HG03439 (cell line): ENCODE measurements around the gene UMAD1.

ENCODE experiments used
- ATAC-seq: cut with Tn5 transposase; IDR thresholded peaks from one replicate; pipeline ENCODE4 v1.9.1; 2021; ENCODE audit warnings: mild to moderate bottlenecking, moderate library complexity; ENCODE audit not compliant: unreplicated experiment

The UMAD1 gene

DNA sequence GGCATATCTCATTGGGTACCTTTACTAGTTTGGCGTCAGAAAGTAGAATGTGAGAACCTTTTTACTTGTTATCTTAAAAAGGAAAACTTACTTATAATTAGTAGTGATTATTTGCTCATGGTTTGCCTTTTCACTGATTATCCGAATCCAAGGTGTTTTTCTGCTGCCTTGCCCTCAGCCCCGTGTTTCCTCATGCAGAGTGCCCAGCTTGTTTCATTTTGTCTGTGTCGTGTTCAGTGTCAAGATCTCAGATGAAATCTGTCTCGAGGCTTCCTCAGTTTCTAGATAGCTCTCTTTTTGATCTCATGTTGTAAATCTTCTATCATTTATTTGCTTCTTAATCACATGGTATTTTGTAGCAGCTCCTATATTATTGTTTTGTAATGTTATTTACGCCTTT lies 47.8 kb downstream of the UMAD1 start:
- no peak for ATAC-seq

- ATAC-seq, result no peak
Observed at GRCh38 chr7:7688956-7689355, 48.4 kb downstream of the UMAD1 start.

DNA sequence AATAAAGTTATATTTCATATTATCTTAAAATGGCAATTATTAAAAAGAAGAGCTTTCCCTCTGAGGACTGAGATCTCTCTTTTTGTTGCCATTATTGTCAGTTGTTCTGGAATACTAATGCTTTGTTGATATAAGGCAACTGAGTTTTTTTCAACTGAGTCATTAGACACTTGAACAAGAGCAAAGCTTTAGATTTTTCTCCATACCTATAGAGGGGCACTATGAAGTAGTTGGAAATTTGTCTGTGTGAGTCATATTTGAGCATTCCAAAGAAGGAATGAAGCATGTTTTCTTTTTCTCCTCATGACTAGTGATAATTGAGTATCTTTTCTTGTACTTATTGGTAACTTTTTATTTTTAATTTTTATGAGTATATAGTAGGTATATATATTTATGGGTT lies 53.3 kb downstream of the UMAD1 start:
- ATAC-seq, result no peak

DNA sequence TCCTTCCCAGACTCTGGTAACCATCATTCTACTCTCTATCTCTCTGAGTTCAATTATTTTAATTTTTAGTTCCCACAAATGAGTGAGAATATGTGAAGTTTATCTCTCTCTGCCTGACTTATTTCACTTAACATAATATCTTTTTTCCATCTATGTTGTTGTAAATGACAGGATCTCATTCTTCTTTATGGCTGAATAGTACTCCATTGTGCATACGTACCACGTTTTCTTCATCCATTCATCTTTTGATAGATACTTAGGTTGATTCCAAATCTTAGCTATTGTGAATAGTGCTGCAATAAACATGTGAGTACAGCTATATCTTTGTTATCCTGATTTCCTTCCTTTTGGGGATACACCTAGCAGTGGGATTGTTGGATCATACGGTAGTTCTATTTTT lies 54.0 kb downstream of the UMAD1 start:
- ATAC-seq, result no peak

GRCh38 chr7:7695111-7695817 lies 54.7 kb downstream of the UMAD1 start:
- ATAC-seq, result no peak

DNA sequence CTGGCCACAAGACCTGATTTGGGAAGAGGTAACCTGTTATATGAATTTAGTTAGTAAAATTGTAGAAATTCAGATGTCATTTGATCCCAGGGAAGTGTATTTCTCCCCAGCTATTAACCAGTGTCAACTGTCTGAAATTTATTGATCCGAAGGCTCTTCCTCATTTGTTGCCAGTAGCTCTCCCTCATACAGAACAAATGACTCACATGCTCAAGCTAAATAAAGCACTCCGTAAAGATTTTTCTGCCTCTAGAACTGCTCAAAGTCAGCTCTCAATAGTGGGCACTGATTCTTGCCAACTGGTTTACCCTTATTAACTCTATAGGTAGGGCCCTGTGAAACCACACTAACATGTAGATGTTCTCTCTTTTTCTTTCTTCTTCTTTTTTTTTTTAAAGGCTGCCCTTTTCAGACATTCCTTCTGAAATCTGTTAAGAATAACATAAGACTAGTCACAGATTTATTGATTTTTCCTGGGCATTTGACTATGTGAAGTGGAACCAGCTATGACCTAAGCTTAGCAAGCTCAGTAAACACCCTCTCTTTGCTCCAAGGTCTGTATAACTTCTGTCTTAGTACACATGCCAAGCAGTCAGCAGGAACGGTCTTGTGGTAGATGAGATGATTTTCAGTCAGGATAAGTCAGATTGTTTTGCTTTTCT lies 56.0 kb downstream of the UMAD1 start:
- ATAC-seq, result no peak

DNA sequence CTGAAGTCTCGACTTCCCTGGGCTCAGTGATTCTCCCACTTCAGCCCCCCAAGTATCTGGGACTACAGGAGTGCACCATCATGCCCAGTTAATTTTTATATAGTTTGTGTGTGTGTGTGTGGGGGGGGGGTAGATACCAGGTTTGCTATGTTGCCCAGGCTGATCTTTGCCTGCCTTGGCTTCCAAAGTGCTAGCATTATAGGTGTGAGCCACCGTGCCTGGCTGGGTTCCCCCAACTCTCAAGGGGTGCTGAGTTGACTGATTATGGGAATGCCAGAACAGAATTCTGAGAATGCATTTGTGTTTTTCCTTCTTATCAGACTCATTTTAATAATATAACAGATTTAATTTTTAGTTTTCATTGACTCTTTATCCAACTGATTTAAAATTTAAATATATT lies 58.4 kb downstream of the UMAD1 start:
- ATAC-seq, result no peak

DNA sequence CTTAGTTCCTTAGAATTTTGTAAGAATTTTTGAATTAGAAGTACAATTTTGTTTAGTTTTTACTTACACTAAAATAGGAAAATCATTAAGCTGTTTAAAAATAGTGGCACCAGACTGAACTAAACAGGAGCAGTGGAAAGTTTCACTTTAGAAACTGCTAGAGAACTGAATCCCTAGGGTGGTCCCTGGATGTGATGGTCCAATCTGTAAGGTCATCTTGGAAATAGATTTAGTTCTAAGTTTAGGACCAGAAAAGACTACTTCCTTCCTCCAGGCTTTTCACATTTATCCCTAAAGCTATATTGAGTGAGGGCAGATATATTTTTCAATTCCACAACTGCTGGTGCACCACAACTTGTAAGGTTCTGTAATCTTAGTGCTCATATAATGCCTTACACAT lies 58.8 kb downstream of the UMAD1 start:
- ATAC-seq, result no peak

- ATAC-seq, result no peak
Observed at GRCh38 chr7:7699970-7700369, 59.4 kb downstream of the UMAD1 start.

DNA sequence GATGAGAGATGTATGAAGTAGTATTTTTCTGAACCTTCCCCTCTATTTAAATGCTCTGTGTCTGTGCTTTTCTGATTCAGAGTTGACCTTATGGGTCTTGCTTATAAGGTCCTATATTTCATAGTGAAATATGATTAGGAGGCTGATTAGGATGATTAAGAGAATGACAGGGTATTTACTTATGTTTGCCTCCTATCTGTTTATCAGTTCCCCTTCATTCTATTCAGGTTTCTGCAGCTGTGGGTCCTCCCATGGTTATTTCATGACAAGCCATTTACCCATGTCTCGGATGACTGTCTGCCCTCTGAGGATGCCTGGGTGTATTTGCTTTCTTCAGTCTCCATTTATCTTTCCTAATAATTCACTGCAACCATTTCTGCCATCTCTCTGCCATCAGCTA lies 61.0 kb downstream of the UMAD1 start:
- ATAC-seq, result no peak

DNA sequence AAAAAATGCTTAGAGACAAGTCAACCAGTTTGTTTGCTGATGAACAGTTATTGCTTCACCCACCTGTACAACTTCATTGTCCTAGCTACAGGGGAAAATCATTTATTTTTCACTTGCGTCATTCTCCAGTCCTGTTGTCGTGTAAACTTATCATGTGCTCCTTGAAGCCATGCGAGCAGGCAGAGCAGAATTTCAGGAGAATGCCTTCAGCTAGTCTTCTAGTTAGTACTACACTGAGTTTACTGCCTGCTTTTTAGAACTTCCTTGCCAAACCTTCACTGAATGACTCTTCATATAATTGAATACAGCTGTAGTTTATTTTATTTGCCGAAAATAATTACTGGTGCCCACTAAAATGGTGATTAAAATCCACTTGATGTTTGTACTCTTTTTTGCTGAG lies 62.3 kb downstream of the UMAD1 start:
- no peak for ATAC-seq

DNA sequence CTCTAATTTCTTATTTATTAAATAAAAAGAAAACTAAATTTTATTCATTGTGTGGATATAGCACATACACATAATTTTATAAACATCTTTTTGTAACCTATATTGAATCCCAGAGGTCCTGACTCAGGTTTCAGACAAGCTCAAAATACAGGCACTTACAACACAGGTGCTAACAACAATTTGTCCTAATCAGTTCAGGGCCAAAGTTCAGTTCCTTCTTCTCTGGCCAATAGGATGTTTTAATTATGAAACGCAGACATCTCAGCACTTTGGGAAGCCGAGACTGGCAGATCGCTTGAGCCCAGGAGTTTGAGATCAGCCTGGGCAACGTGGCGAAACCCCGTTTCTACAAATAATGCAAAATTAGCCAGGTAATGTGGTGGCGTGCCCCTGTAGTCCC lies 62.9 kb downstream of the UMAD1 start:
- no peak for ATAC-seq

- no peak for ATAC-seq
Observed at GRCh38 chr7:7704867-7705266, 64.3 kb downstream of the UMAD1 start.

DNA sequence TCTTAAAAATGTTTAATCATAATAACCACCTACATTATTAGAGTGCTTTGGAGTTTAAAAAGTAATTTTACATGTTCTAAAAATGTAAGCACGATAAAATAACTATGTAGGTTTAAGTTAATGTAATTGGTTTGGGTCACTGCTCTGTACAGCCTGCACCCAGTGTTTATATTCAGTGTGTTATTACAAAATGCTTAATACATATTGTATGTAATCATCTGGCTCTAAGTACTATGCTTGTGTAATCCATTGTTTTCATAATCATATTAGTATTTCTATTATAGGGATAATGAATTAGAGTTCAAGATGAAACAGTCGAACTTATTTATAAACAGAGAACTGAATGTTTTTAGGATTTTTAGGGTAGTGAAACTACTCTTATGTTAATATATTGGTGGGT lies 64.8 kb downstream of the UMAD1 start:
- no peak for ATAC-seq

DNA sequence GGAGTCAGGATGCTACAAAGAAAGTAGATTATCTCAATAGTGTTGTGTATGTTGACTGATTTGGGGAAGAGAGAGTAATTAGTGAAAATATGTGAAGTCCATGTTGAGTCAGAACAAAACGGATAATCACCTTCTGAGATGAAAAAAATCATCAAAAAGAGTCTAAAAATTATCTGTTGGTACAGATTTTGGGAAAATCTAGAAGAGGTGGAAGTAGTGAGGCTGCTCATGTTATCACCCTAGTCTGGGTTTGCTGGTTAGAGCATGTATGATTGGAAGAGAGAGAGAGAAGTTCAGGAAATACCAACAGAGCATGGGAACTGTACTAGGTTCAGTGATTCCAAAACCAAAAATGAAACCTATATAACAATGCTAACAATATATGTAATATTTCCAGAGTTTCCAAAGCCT lies 65.6 kb downstream of the UMAD1 start:
- ATAC-seq, result no peak

- no peak for ATAC-seq
Observed at GRCh38 chr7:7706556-7707172, 66.1 kb downstream of the UMAD1 start.

DNA sequence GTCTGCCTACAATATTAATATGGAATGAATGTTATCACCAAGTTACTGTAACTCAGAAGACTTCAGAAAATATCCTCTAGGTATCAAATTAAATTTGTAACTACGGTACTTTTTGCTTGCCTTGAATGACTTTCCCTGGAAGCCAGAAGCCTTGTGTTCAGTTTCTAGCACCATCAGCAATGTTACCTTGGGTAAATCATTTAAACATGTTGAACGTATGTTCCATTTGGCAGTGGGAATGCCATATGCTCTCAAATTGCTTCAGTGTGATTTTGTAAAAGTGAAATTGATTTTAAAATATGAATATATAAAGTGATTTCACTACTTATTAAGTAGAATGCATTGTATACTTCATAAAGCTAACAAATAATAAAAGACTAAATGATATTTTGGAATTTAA lies 66.7 kb downstream of the UMAD1 start:
- no peak for ATAC-seq

GRCh38 chr7:7707806-7708205 lies 67.3 kb downstream of the UMAD1 start:
- no peak for ATAC-seq

DNA sequence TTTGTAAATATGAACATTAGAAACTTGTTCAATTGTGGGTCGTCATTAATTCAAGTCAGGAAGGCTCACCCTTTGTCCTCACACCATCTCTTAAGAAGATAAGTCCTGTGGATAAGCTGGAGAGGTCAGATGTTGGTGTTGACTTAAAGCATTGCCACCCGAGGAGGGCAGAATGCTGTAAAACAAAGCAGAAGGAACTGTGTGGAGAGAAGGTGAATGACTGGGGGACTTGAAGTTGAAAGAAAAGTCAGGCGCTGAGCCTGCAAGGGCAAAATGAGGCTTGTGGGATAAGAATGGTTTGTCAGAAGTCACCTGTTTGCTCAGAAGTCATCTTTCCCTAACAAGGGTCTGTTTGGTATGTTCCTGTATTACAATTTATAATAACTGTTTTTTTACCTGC lies 68.7 kb downstream of the UMAD1 start:
- no peak for ATAC-seq

DNA sequence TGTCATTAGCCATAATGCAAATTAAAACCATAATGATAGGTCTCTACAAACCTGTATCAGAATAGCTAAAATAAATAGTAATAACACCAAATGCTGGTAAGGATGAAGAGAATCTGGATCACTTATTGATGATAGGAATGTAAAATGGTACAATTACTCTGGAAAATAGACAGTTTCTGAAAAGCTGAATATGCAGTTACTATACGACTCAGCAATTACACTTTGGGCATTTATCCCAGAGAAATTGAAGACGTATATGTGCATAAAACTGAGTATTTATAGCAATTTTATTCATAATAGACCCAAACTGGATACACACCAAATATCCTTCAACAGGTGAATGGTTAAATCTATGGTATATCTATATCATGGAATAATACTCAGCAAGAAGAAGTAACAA lies 69.9 kb downstream of the UMAD1 start:
- no peak for ATAC-seq

DNA sequence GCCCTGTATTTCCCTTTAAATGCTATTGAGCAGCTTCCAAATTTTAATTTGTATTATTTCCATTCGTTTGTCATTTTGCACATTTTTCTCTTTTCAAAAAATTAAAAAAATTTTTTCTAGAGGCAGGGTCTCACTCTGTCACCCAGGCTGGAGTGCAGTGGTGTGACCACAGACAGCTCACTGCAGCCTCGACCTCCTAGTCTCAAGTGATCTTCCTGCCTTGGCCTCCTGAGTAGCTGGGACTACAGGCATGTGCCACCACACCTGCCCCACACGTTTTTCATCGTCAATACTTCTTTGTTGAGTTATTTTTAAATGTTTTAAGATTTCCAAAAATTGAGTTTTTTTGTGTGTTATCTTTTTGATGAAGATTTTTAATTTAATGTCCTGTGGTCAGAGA lies 73.2 kb downstream of the UMAD1 start:
- ATAC-seq, result no peak

DNA sequence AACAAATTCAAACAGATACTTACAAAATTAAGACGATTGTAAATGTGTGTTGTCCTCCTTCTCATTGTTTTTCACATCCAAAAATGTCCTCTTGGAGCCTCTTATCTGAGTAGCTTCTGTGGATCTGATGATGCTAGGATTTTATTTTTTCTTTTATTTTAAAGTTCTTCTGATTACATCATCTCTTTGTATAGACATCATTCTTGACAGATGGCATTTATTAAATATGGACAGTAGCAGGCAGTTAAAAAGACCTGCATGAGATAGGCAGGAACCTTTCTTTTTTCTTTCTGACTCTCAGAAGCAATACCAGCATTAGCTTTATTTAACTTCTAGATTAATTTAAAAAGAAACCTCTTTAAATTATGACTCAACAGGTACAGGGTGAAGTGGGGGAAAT lies 77.9 kb downstream of the UMAD1 start, which contains the start of gene RPA3:
Gene RPA3, minus strand, starts transcription at position 116 of the 400 bp plus-strand sequence. CDS start 78,189 bp downstream, outside the sequence.
- ATAC-seq, result no peak
